ENCODE measurements around the gene ZBTB38. TPM values are rescaled to one million over a fixed set of nuclear protein-coding genes. Genes with fewer than 3 reads are reported as not detected.

The ZBTB38 gene
- total RNA-seq, 1 donor from 2014 or later: 24.5 TPM

- TF ChIP-seq EZH2 (IDR thresholded peaks at IDR 0.05): no peak
Measured at GRCh38 chr3:141337991-141338390, 30.3 kb upstream of the ZBTB38 start.

DNA sequence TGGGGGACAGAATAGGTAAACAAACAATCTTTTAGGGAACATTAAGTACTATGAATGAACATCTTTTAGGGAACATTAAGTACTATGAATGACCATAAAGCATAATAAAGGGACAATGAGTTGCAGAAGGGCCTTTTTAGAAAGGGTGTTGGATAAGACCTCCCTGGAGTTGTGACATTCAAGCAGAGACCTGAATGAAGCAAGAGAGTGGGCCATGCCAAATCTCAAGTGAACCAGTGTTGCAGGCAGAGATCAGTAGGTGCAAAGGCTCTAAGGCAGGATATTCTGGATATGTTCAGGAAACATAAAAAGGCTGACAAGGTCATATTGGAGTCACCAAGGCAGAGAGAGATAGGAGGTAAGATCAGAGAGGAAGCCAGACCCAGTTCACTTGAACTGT, 29.4 kb upstream of the ZBTB38 start:
- no peak for TF ChIP-seq EZH2 (IDR thresholded peaks at IDR 0.05)
- TF ChIP-seq, protein P1, sequence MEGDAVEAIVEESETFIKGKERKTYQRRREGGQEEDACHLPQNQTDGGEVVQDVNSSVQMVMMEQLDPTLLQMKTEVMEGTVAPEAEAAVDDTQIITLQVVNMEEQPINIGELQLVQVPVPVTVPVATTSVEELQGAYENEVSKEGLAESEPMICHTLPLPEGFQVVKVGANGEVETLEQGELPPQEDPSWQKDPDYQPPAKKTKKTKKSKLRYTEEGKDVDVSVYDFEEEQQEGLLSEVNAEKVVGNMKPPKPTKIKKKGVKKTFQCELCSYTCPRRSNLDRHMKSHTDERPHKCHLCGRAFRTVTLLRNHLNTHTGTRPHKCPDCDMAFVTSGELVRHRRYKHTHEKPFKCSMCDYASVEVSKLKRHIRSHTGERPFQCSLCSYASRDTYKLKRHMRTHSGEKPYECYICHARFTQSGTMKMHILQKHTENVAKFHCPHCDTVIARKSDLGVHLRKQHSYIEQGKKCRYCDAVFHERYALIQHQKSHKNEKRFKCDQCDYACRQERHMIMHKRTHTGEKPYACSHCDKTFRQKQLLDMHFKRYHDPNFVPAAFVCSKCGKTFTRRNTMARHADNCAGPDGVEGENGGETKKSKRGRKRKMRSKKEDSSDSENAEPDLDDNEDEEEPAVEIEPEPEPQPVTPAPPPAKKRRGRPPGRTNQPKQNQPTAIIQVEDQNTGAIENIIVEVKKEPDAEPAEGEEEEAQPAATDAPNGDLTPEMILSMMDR (IDR thresholded peaks at IDR 0.05): no peak
- no peaks in the 10 kb centered on the region for H3K4me1 ChIP-seq
- H3K36me3 Mint-ChIP-seq: no peaks in the 10 kb centered on the region
- H3K4me3 ChIP-seq: no peak overlapping the region
- H2AFZ ChIP-seq (replicated peaks): no peak overlapping the region
- no peak overlapping the region for H3K27ac Mint-ChIP-seq
- H3K9me3 ChIP-seq (ENCODE audit: low read depth): no peaks in the 10 kb centered on the region
- H3K9ac ChIP-seq: no peak overlapping the region
- no peaks in the 10 kb centered on the region for H3K36me3 ChIP-seq
- no peaks in the 10 kb centered on the region for H3K79me2 ChIP-seq (ENCODE audit: low read depth)
- H3K9me3 Mint-ChIP-seq: peaks cover 4% of the 10 kb centered on the region
- no peak for DNase-seq (ENCODE audit: low spot score)
- no peak overlapping the region for H3K4me3 Mint-ChIP-seq
- no peaks in the 10 kb centered on the region for H3F3A ChIP-seq (ENCODE audit: low read depth)
- no peaks in the 10 kb centered on the region for H3K27me3 ChIP-seq
- H3K4me2 ChIP-seq: no peak overlapping the region
- peaks cover 17% of the 10 kb centered on the region for H3K4me1 Mint-ChIP-seq
- peaks cover 10% of the 10 kb centered on the region for H3K27me3 Mint-ChIP-seq (ENCODE audit: insufficient read depth, low read depth)
- no peak overlapping the region for H3K27ac ChIP-seq
- no peaks in the 10 kb centered on the region for H4K20me1 ChIP-seq (ENCODE audit: low read depth)

More at GRCh38 chr3:141337991-141338390, 30.3 kb upstream of the ZBTB38 start:
- H3K27ac Mint-ChIP-seq: no peak overlapping the region
- H3K27me3 Mint-ChIP-seq (ENCODE audit: insufficient read depth, low read depth): peaks cover 7% of the 10 kb centered on the region
- no peak overlapping the region for H3K4me3 Mint-ChIP-seq
- H3K36me3 Mint-ChIP-seq: no peaks in the 10 kb centered on the region
- no peaks in the 10 kb centered on the region for H3K9me3 ChIP-seq (ENCODE audit: low read depth)
- H3K4me1 Mint-ChIP-seq: peaks cover 18% of the 10 kb centered on the region
- no peak overlapping the region for H3K4me3 ChIP-seq
- H3K9ac ChIP-seq: no peak overlapping the region
- H3K36me3 ChIP-seq: no peaks in the 10 kb centered on the region
- H3K4me2 ChIP-seq: no peak overlapping the region
- no peaks in the 10 kb centered on the region for H3F3A ChIP-seq (ENCODE audit: low read depth)
- H3K9me3 Mint-ChIP-seq: peaks cover 4% of the 10 kb centered on the region
- no peak for DNase-seq (ENCODE audit: low spot score)
- no peak overlapping the region for H3K27ac ChIP-seq
- H3K79me2 ChIP-seq (ENCODE audit: low read depth): no peaks in the 10 kb centered on the region
- no peak overlapping the region for H2AFZ ChIP-seq (replicated peaks)
- no peaks in the 10 kb centered on the region for H4K20me1 ChIP-seq (ENCODE audit: low read depth)
- no peaks in the 10 kb centered on the region for H3K4me1 ChIP-seq
- H3K27me3 ChIP-seq: no peaks in the 10 kb centered on the region

DNA sequence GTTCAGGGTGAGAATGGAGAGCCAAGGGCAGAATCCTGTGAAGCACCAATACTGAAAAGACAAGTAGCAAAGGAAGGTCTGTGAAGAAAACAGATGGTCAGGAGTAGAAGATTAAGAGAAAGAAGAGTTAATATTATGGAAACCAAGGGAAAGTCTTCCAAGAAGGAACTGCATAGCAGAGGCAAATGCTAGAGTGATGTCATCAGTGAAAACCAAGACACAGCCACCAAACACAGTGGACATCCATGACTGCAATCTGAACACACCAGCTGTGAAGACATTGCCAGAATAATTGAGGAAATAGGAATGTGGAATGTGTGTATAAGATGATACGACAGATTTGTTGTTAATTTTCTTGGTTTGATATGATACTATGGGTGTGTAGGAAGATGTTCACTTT, 26.8 kb upstream of the ZBTB38 start:
- Mint-ChIP-seq H3K9me3 (peaks cover 4% of the 10 kb centered on the region), H3K27ac (no peak overlapping the region), H3K27me3 (ENCODE audit: insufficient read depth, low read depth) (peaks cover 10% of the 10 kb centered on the region), H3K36me3 (no peaks in the 10 kb centered on the region), H3K4me1 (peaks cover 14% of the 10 kb centered on the region), H3K4me3 (no peak overlapping the region)
- Histone ChIP-seq H3K4me2 (no peak overlapping the region), H3K4me3 (no peak overlapping the region), H3F3A (ENCODE audit: low read depth) (no peaks in the 10 kb centered on the region), H3K9me3 (ENCODE audit: low read depth) (no peaks in the 10 kb centered on the region), H4K20me1 (ENCODE audit: low read depth) (no peaks in the 10 kb centered on the region), H3K9ac (no peak overlapping the region), H3K36me3 (no peaks in the 10 kb centered on the region), H3K79me2 (ENCODE audit: low read depth) (no peaks in the 10 kb centered on the region), H3K27me3 (no peaks in the 10 kb centered on the region), H3K27ac (no peak overlapping the region), H3K4me1 (no peaks in the 10 kb centered on the region), H2AFZ (replicated peaks) (no peak overlapping the region)
- TF ChIP-seq, protein P1 (IDR thresholded peaks at IDR 0.05): no peak
- TF ChIP-seq EZH2 (IDR thresholded peaks at IDR 0.05) (no peak), EZH2phosphoT487 (IDR thresholded peaks at IDR 0.05) (no peak)
- no peak for DNase-seq (ENCODE audit: low spot score)

GRCh38 chr3:141342386-141342785, 25.9 kb upstream of the ZBTB38 start:
- Histone ChIP-seq H3K9ac (no peak overlapping the region), H4K20me1 (ENCODE audit: low read depth) (no peaks in the 10 kb centered on the region), H3K9me3 (ENCODE audit: low read depth) (no peaks in the 10 kb centered on the region), H3K79me2 (ENCODE audit: low read depth) (no peaks in the 10 kb centered on the region), H3K36me3 (no peaks in the 10 kb centered on the region), H3K4me1 (no peaks in the 10 kb centered on the region), H3K4me2 (no peak overlapping the region), H3K4me3 (no peak overlapping the region), H3K27ac (no peak overlapping the region), H2AFZ (replicated peaks) (no peak overlapping the region), H3F3A (ENCODE audit: low read depth) (no peaks in the 10 kb centered on the region), H3K27me3 (no peaks in the 10 kb centered on the region)
- Mint-ChIP-seq H3K4me1 (peaks cover 14% of the 10 kb centered on the region), H3K4me3 (no peak overlapping the region), H3K36me3 (no peaks in the 10 kb centered on the region), H3K27ac (no peak overlapping the region), H3K9me3 (peaks cover 4% of the 10 kb centered on the region), H3K27me3 (ENCODE audit: insufficient read depth, low read depth) (peaks cover 8% of the 10 kb centered on the region)
- no peak for DNase-seq (ENCODE audit: low spot score)
- TF ChIP-seq EZH2 (IDR thresholded peaks at IDR 0.05) (no peak), EZH2phosphoT487 (IDR thresholded peaks at IDR 0.05) (no peak)
- TF ChIP-seq, protein P1 (IDR thresholded peaks at IDR 0.05): no peak
